Mammary epithelial cell (primary cell): ENCODE measurements around the gene GLTPD2.

Source experiments
- CTCF ChIP-seq, 2 donors: IDR thresholded peaks in 1 of 2; conservative IDR thresholded peaks in 1 of 2; 2 replicates each; pipeline ENCODE4 v1.5.1; 2011 to 2012; ENCODE audit warnings: inconsistent platforms in 2 of 2, low read length in 2 of 2, mild to moderate bottlenecking in 2 of 2, control low read depth in 1 of 2, low read depth in 1 of 2; ENCODE audit not compliant: insufficient read depth in 1 of 2; ENCODE audit errors: extremely low read depth in 1 of 2
- EZH2 ChIP-seq: IDR thresholded peaks from 2 replicates; pipeline ENCODE4 v1.6.1; 2012; ENCODE audit warnings: low read length, inconsistent platforms, borderline replicate concordance

- TF ChIP-seq CTCF (conservative IDR thresholded peaks at IDR 0.05 in 1 of 2, IDR thresholded peaks at IDR 0.05 in 1 of 2; ENCODE audit: extremely low read depth in 1 of 2, insufficient read depth in 1 of 2, low read depth in 1 of 2, low read length in 2 of 2) (no peak), EZH2 (no peak)
Observed at GRCh38 chr17:4766201-4766600, 22.6 kb upstream of the GLTPD2 start.
